ENCODE measurements around the gene LRFN2. TPM values are rescaled to one million over a fixed set of nuclear protein-coding genes. Genes with fewer than 3 reads are reported as not detected.
A peak's percentile ranks its signal among the peaks of the same experiment; 100 is the strongest.

LRFN2 gene
- total RNA-seq, 2 experiments from 2014 or later = not detected

GRCh38 chr6:40485795-40486194 is 101.4 kb downstream of the LRFN2 start:
- H3K4me1 Mint-ChIP-seq = no peaks in the 10 kb centered on the region
- H3K9me3 Mint-ChIP-seq (ENCODE audit: low read depth) = no peaks in the 10 kb centered on the region
- DNase-seq = no peak
- CTCF ChIA-PET = no interaction called here
- H3K27me3 Mint-ChIP-seq = peaks cover 19% of the 10 kb centered on the region
- no peak overlapping the region for H3K4me3 Mint-ChIP-seq
- no peaks in the 10 kb centered on the region for H3K36me3 Mint-ChIP-seq
- ATAC-seq = no peak
- H3K27ac Mint-ChIP-seq = no peak overlapping the region

GRCh38 chr6:40485300-40485699 is 101.9 kb downstream of the LRFN2 start:
- H3K27me3 Mint-ChIP-seq = peaks cover 19% of the 10 kb centered on the region
- DNase-seq (no peak), ATAC-seq (no peak)
- H3K4me3 Mint-ChIP-seq = no peak overlapping the region
- H3K36me3 Mint-ChIP-seq = no peaks in the 10 kb centered on the region
- no peaks in the 10 kb centered on the region for H3K9me3 Mint-ChIP-seq (ENCODE audit: low read depth)
- CTCF ChIA-PET = interaction anchor here (2.2 kb wide), 1 partner anchor 9 kb away, joined by 6 read pairs; no protein-coding TSS in a partner anchor
- H3K27ac Mint-ChIP-seq = no peak overlapping the region
- no peaks in the 10 kb centered on the region for H3K4me1 Mint-ChIP-seq

GRCh38 chr6:40484066-40484465 is 103.1 kb downstream of the LRFN2 start:
- H3K27me3 Mint-ChIP-seq = peaks cover 17% of the 10 kb centered on the region
- H3K36me3 Mint-ChIP-seq = no peaks in the 10 kb centered on the region
- ATAC-seq (no peak), DNase-seq (no peak)
- H3K27ac Mint-ChIP-seq = no peak overlapping the region
- no peaks in the 10 kb centered on the region for H3K9me3 Mint-ChIP-seq (ENCODE audit: low read depth)
- H3K4me3 Mint-ChIP-seq = no peak overlapping the region
- CTCF ChIA-PET = interaction anchor here (2.2 kb wide), 1 partner anchor 8 kb away, joined by 6 read pairs; no protein-coding TSS in a partner anchor
- H3K4me1 Mint-ChIP-seq = no peaks in the 10 kb centered on the region

- CTCF ChIA-PET = no interaction called here
- H3K27ac Mint-ChIP-seq = no peak overlapping the region
Measured at GRCh38 chr6:40482532-40482931, 104.6 kb downstream of the LRFN2 start.

GRCh38 chr6:40480678-40481077 is 106.5 kb downstream of the LRFN2 start:
- Mint-ChIP-seq H3K9me3 (ENCODE audit: low read depth) (no peaks in the 10 kb centered on the region), H3K4me1 (peaks cover 11% of the 10 kb centered on the region), H3K4me3 (no peak overlapping the region), H3K36me3 (no peaks in the 10 kb centered on the region), H3K27ac (no peak overlapping the region), H3K27me3 (peaks cover 23% of the 10 kb centered on the region)
- CTCF ChIA-PET = no interaction called here
- DNase-seq = no peak
- ATAC-seq = no peak

More at GRCh38 chr6:40482532-40482931, 104.6 kb downstream of the LRFN2 start:
- no peak for ATAC-seq
- H3K4me1 Mint-ChIP-seq = peaks cover 8% of the 10 kb centered on the region
- peaks cover 27% of the 10 kb centered on the region for H3K27me3 Mint-ChIP-seq
- DNase-seq = no peak
- H3K36me3 Mint-ChIP-seq = no peaks in the 10 kb centered on the region
- H3K4me3 Mint-ChIP-seq = no peak overlapping the region
- no peaks in the 10 kb centered on the region for H3K9me3 Mint-ChIP-seq (ENCODE audit: low read depth)

GRCh38 chr6:40479706-40480105 is 107.5 kb downstream of the LRFN2 start:
- Mint-ChIP-seq H3K4me3 (no peak overlapping the region), H3K4me1 (peaks cover 11% of the 10 kb centered on the region), H3K9me3 (ENCODE audit: low read depth) (no peaks in the 10 kb centered on the region), H3K27me3 (peaks cover 15% of the 10 kb centered on the region), H3K27ac (no peak overlapping the region), H3K36me3 (no peaks in the 10 kb centered on the region)
- DNase-seq (no peak), ATAC-seq (no peak)
- CTCF ChIA-PET = no interaction called here

GRCh38 chr6:40477246-40478126 is 109.7 kb downstream of the LRFN2 start:
- DNase-seq = peak; percentile 62
- ATAC-seq = peak; percentile 71
- H3K9me3 Mint-ChIP-seq (ENCODE audit: low read depth) = no peaks in the 10 kb centered on the region
- no peaks in the 10 kb centered on the region for H3K36me3 Mint-ChIP-seq
- peaks cover 20% of the 10 kb centered on the region for H3K27me3 Mint-ChIP-seq
- H3K4me3 Mint-ChIP-seq = no peak overlapping the region
- no peak overlapping the region for H3K27ac Mint-ChIP-seq
- peaks cover 11% of the 10 kb centered on the region for H3K4me1 Mint-ChIP-seq
- CTCF ChIA-PET = no interaction called here

- Mint-ChIP-seq H3K36me3 (no peaks in the 10 kb centered on the region), H3K27ac (no peak overlapping the region), H3K4me1 (peaks cover 11% of the 10 kb centered on the region), H3K4me3 (no peak overlapping the region), H3K9me3 (ENCODE audit: low read depth) (no peaks in the 10 kb centered on the region), H3K27me3 (peaks cover 21% of the 10 kb centered on the region)
- DNase-seq = no peak
- CTCF ChIA-PET = interaction anchor here (2.1 kb wide), 1 partner anchor 8 kb away, joined by 6 read pairs; no protein-coding TSS in a partner anchor
- no peak for ATAC-seq
Measured at GRCh38 chr6:40476673-40477072, 110.5 kb downstream of the LRFN2 start.

GRCh38 chr6:40474937-40475336 is 112.2 kb downstream of the LRFN2 start:
- Mint-ChIP-seq H3K4me1 (peaks cover 11% of the 10 kb centered on the region), H3K27me3 (peaks cover 24% of the 10 kb centered on the region), H3K27ac (no peak overlapping the region), H3K9me3 (ENCODE audit: low read depth) (no peaks in the 10 kb centered on the region), H3K4me3 (no peak overlapping the region), H3K36me3 (no peaks in the 10 kb centered on the region)
- no peak for DNase-seq
- CTCF ChIA-PET = interaction anchor here (2.1 kb wide), 1 partner anchor 10 kb away, joined by 6 read pairs; no protein-coding TSS in a partner anchor
- no peak for ATAC-seq

- no peak overlapping the region for H3K27ac Mint-ChIP-seq
- no peak for ATAC-seq
- CTCF ChIA-PET = no interaction called here
Measured at GRCh38 chr6:40473026-40473425, 114.1 kb downstream of the LRFN2 start.

GRCh38 chr6:40472353-40472752 is 114.8 kb downstream of the LRFN2 start:
- DNase-seq = no peak
- ATAC-seq = no peak
- Mint-ChIP-seq H3K27ac (no peak overlapping the region), H3K9me3 (ENCODE audit: low read depth) (no peaks in the 10 kb centered on the region), H3K36me3 (no peaks in the 10 kb centered on the region), H3K4me1 (peaks cover 2% of the 10 kb centered on the region), H3K4me3 (no peak overlapping the region), H3K27me3 (peaks cover 13% of the 10 kb centered on the region)
- CTCF ChIA-PET = no interaction called here

More at GRCh38 chr6:40473026-40473425, 114.1 kb downstream of the LRFN2 start:
- Mint-ChIP-seq H3K4me3 (no peak overlapping the region), H3K27me3 (peaks cover 20% of the 10 kb centered on the region), H3K4me1 (peaks cover 8% of the 10 kb centered on the region), H3K36me3 (no peaks in the 10 kb centered on the region), H3K9me3 (ENCODE audit: low read depth) (no peaks in the 10 kb centered on the region)
- no peak for DNase-seq

GRCh38 chr6:40471243-40471642 is 115.9 kb downstream of the LRFN2 start:
- H3K27ac Mint-ChIP-seq = no peak overlapping the region
- CTCF ChIA-PET = no interaction called here
- no peak overlapping the region for H3K4me3 Mint-ChIP-seq

GRCh38 chr6:40469323-40469722 is 117.8 kb downstream of the LRFN2 start:
- DNase-seq (no peak), ATAC-seq (no peak)
- no peak overlapping the region for H3K4me3 Mint-ChIP-seq
- CTCF ChIA-PET = no interaction called here
- H3K9me3 Mint-ChIP-seq (ENCODE audit: low read depth) = no peaks in the 10 kb centered on the region
- H3K27ac Mint-ChIP-seq = no peak overlapping the region
- H3K27me3 Mint-ChIP-seq = peaks cover 18% of the 10 kb centered on the region
- H3K36me3 Mint-ChIP-seq = no peaks in the 10 kb centered on the region
- no peaks in the 10 kb centered on the region for H3K4me1 Mint-ChIP-seq

More at GRCh38 chr6:40471243-40471642, 115.9 kb downstream of the LRFN2 start:
- Mint-ChIP-seq H3K4me1 (no peaks in the 10 kb centered on the region), H3K27me3 (peaks cover 12% of the 10 kb centered on the region), H3K36me3 (no peaks in the 10 kb centered on the region), H3K9me3 (ENCODE audit: low read depth) (no peaks in the 10 kb centered on the region)
- no peak for ATAC-seq
- DNase-seq = no peak

- Mint-ChIP-seq H3K4me1 (no peaks in the 10 kb centered on the region), H3K27ac (no peak overlapping the region), H3K4me3 (no peak overlapping the region), H3K9me3 (ENCODE audit: low read depth) (no peaks in the 10 kb centered on the region), H3K27me3 (peaks cover 17% of the 10 kb centered on the region), H3K36me3 (no peaks in the 10 kb centered on the region)
- ATAC-seq = no peak
- DNase-seq = no peak
- CTCF ChIA-PET = no interaction called here
Measured at GRCh38 chr6:40466986-40467539, 120.1 kb downstream of the LRFN2 start.

All from activated CD8-positive, alpha-beta memory T cell treated with anti-CD3 and anti-CD28 coated beads, Interleukin-2, amount 10 ng/mL, durations not matched to agents 7 days and 5 days (primary cell).